Prostate gland (tissue), 2 donors: Measurements from ENCODE around the gene DTX3L.

Experiments
- CTCF ChIP-seq, 4 experiments: fragments of 200-600 bp in 2 of 4; fragments of 450-650 bp in 2 of 4; sonication (generic) in 2 of 4; IDR thresholded peaks; 1 replicate in 3 of 4; 2 replicates in 1 of 4; pipeline ENCODE4 v1.5.1; 2016 to 2019; ENCODE audit warnings: antibody characterized with exemption in 4 of 4, mild to moderate bottlenecking in 2 of 4, moderate library complexity in 2 of 4
- POLR2AphosphoS5 ChIP-seq: sonication (generic); formaldehyde crosslinking; IDR thresholded peaks from one replicate; pipeline ENCODE4 v1.6.1; 2017; ENCODE audit warnings: antibody characterized with exemption

GRCh38 chr3:122557356-122557755 lies 6.8 kb upstream of the DTX3L start:
- TF ChIP-seq POLR2AphosphoS5, result no peak
- no peak for TF ChIP-seq CTCF (IDR thresholded peaks at IDR 0.05)
